GM13977 (cell line): ENCODE results near the gene IMPACT.

Experiments
- DNase-seq: peaks from one replicate; pipeline ENCODE4 v3.0.0; 2012; ENCODE audit warnings: low spot score
- CTCF ChIP-seq: IDR thresholded peaks from 2 replicates; pipeline ENCODE4 v1.5.1; 2012; ENCODE audit warnings: mild to moderate bottlenecking, control low read depth; ENCODE audit not compliant: insufficient read depth; ENCODE audit errors: extremely low read depth, missing control alignments
- in situ Hi-C: fragments of 300-500 bp; cut with MboI; formaldehyde crosslinking; loops from one replicate; pipeline ENCODE4 v1.12.0; 2022; ENCODE audit warnings: low sequenced_read_pairs, low pct_unique_long_range_greater_than_20kb, mixed read lengths, inconsistent platforms; ENCODE audit not compliant: unreplicated experiment

Gene IMPACT

GRCh38 chr18:24482821-24483220, 56.4 kb downstream of the IMPACT start:
- in situ Hi-C loops: loop anchor here (10.0 kb wide), 1 partner anchor 118 kb away; no protein-coding TSS in a partner anchor
- no peak for TF ChIP-seq CTCF
- no peak for DNase-seq

GRCh38 chr18:24485681-24486080, 59.2 kb downstream of the IMPACT start:
- in situ Hi-C loops: loop anchor here (10.0 kb wide), 1 partner anchor 121 kb away; no protein-coding TSS in a partner anchor
- TF ChIP-seq CTCF: no peak

GRCh38 chr18:24486684-24487083, 60.2 kb downstream of the IMPACT start:
- in situ Hi-C loops: loop anchor here (10.0 kb wide), 1 partner anchor 122 kb away; no protein-coding TSS in a partner anchor
- no peak for TF ChIP-seq CTCF
- DNase-seq: no peak

More at GRCh38 chr18:24485681-24486080, 59.2 kb downstream of the IMPACT start:
- no peak for DNase-seq

- peak; percentile 57 for DNase-seq
- TF ChIP-seq CTCF: peak; percentile 64
- in situ Hi-C loops: loop anchor here (10.0 kb wide), 1 partner anchor 124 kb away; no protein-coding TSS in a partner anchor
Observed at GRCh38 chr18:24488824-24489493, 62.5 kb downstream of the IMPACT start.

- no peak for DNase-seq
- in situ Hi-C loops: no loop called here
- TF ChIP-seq CTCF: no peak
Observed at GRCh38 chr18:24490539-24490938, 64.1 kb downstream of the IMPACT start.

- TF ChIP-seq CTCF: no peak
- DNase-seq: peak; percentile 36
- in situ Hi-C loops: no loop called here
Observed at GRCh38 chr18:24491927-24492834, 65.7 kb downstream of the IMPACT start.
